Endothelial cell of umbilical vein (primary cell): Measurements from ENCODE around the gene ARHGEF16. TPM values are rescaled to one million over a fixed set of nuclear protein-coding genes. Genes with fewer than 3 reads are reported as not detected.

ENCODE experiments used
- BruUV-seq: library from RNA; stranded (reverse); fragments of 400-500 nt; replicated peaks from 2 replicates; lab custom pipeline; 2021; lab: Mats Ljungman, UMichigan
- CTCF ChIA-PET: fragments of 300-600, 350-600 bp; sonication (Branson Sonifier 250); formaldehyde crosslinking; loops from one replicate; lab custom pipeline; 2021; ENCODE audit warnings: antibody characterized with exemption, inconsistent platforms; lab: Charles Lee
- POLR2A ChIA-PET: fragments of 300-600, 350-600 bp; sonication (Branson Sonifier 250); formaldehyde crosslinking; loops from one replicate; lab custom pipeline; 2021; ENCODE audit warnings: antibody characterized with exemption, inconsistent platforms; lab: Charles Lee
- DNase-seq: peaks from one replicate; pipeline ENCODE4 v3.0.0-alpha.2; 2011; ENCODE audit warnings: low read depth, low spot score
- FAIRE-seq: peaks from 2 replicates; lab custom pipeline; 2011; peaks lifted over from hg19 to GRCh38; lab: Jason Lieb, UNC
- H2AFZ ChIP-seq: 2 replicates; pipeline ENCODE4 v1.6.0; 2012; ENCODE audit warnings: low read depth, low read length, control low read depth, inconsistent platforms
- H3K27ac ChIP-seq: 2 replicates; pipeline ENCODE4 v1.5.1; 2011; ENCODE audit warnings: low read depth, mild to moderate bottlenecking, control low read depth, low read length, moderate library complexity; ENCODE audit not compliant: insufficient read depth
- H3K27me3 ChIP-seq, 2 experiments: 2 replicates each; pipeline versions ENCODE4 v1.6.0 to v1.6.1; 2011; ENCODE audit warnings: low read length in 2 of 2, mixed read lengths in 1 of 2; ENCODE audit not compliant: control insufficient read depth in 2 of 2, insufficient read depth in 2 of 2
- H3K36me3 ChIP-seq, 2 experiments: 2 replicates in 1 of 2; 3 replicates in 1 of 2; pipeline ENCODE4 v1.5.1; 2011; ENCODE audit warnings: low read length in 2 of 2, mild to moderate bottlenecking in 1 of 2, moderate library complexity in 1 of 2; ENCODE audit not compliant: control insufficient read depth in 2 of 2, insufficient read depth in 2 of 2; ENCODE audit errors: extremely low read depth in 1 of 2
- H3K4me1 ChIP-seq: 3 replicates; pipeline ENCODE4 v1.5.1; 2011; ENCODE audit warnings: mild to moderate bottlenecking, low read length; ENCODE audit not compliant: control insufficient read depth, insufficient read depth; ENCODE audit errors: extremely low read depth
- H3K4me2 ChIP-seq: 2 replicates; pipeline ENCODE4 v1.6.1; 2011; ENCODE audit warnings: low read length, control low read depth, mixed read lengths; ENCODE audit not compliant: insufficient read depth
- H3K4me3 ChIP-seq, 3 experiments: fragments of 200-600 bp in 1 of 3; sonication (generic), shearing (Covaris generic) in 1 of 3; replicated peaks in 1 of 3; 2 replicates each; pipeline ENCODE4 v1.5.1; 2011 to 2016; ENCODE audit warnings: control low read depth in 3 of 3, low read length in 3 of 3, mild to moderate bottlenecking in 2 of 3, inconsistent platforms in 1 of 3, low read depth in 1 of 3, moderate library complexity in 1 of 3; ENCODE audit not compliant: insufficient read depth in 1 of 3
- H3K79me2 ChIP-seq: 2 replicates; pipeline ENCODE4 v1.6.0; 2012; ENCODE audit warnings: low read length, inconsistent platforms; ENCODE audit not compliant: control insufficient read depth, insufficient read depth
- H3K9ac ChIP-seq: replicated peaks from 2 replicates; pipeline ENCODE3; 2011; ENCODE audit warnings: low read length, control low read depth; ENCODE audit not compliant: insufficient read depth; ENCODE audit errors: extremely low read depth
- H3K9me1 ChIP-seq: replicated peaks from 3 replicates; pipeline ENCODE4 v1.6.0; 2011; ENCODE audit warnings: mild to moderate bottlenecking, low read length; ENCODE audit not compliant: control insufficient read depth, insufficient read depth; ENCODE audit errors: extremely low read depth
- H3K9me3 ChIP-seq: replicated peaks from 2 replicates; pipeline ENCODE4 v1.5.1; 2012; ENCODE audit warnings: low read length, inconsistent platforms; ENCODE audit not compliant: control insufficient read depth, insufficient read depth
- H4K20me1 ChIP-seq: replicated peaks from 2 replicates; pipeline ENCODE3; 2011; ENCODE audit warnings: mild to moderate bottlenecking, low read length; ENCODE audit not compliant: control insufficient read depth, insufficient read depth; ENCODE audit errors: extremely low read depth
- EZH2 ChIP-seq: IDR thresholded peaks from 2 replicates; pipeline ENCODE4 v1.6.1; 2012; ENCODE audit warnings: borderline replicate concordance, low read depth, mild to moderate bottlenecking, moderate library complexity, low read length, inconsistent platforms; ENCODE audit not compliant: severe bottlenecking
- FOS ChIP-seq: IDR thresholded peaks from 2 replicates; pipeline ENCODE4 v1.6.1; 2011; ENCODE audit warnings: mild to moderate bottlenecking, low read length, moderate library complexity, borderline replicate concordance; ENCODE audit not compliant: insufficient read depth
- GATA2 ChIP-seq: IDR thresholded peaks from 2 replicates; pipeline ENCODE4 v1.7.0; 2011; ENCODE audit warnings: low read depth, mild to moderate bottlenecking, moderate library complexity, mixed read lengths, low read length; ENCODE audit not compliant: insufficient read length, insufficient read depth
- JUN ChIP-seq: IDR thresholded peaks from 2 replicates; pipeline ENCODE4 v1.6.1; 2011; ENCODE audit warnings: borderline replicate concordance, low read depth; ENCODE audit not compliant: insufficient read length, insufficient read depth
- MYC ChIP-seq: IDR thresholded peaks from one replicate; pipeline ENCODE4 v1.6.1; 2011; ENCODE audit warnings: mild to moderate bottlenecking, low read depth, low read length
- POLR2A ChIP-seq: IDR thresholded peaks from 2 replicates; pipeline ENCODE4 v1.6.1; 2012; ENCODE audit warnings: low read depth, mild to moderate bottlenecking, control low read depth, low read length
- POLR2AphosphoS5 ChIP-seq: IDR thresholded peaks from 2 replicates; pipeline ENCODE4 v1.6.1; 2012; ENCODE audit warnings: low read depth, mild to moderate bottlenecking, control low read depth, low read length, moderate library complexity; ENCODE audit not compliant: insufficient read depth
- dilution Hi-C: fragments of 300-500 bp; cut with MboI; formaldehyde crosslinking; loops from one replicate; pipeline ENCODE4 v1.15.0; 2019; ENCODE audit warnings: low sequenced_read_pairs; ENCODE audit not compliant: extremely low pct_ligation_motif_present
- intact Hi-C: fragments of 100-400 bp; cut with micrococcal nuclease; formaldehyde crosslinking; loops from one replicate; pipeline ENCODE4 v1.10.0; 2022
- polyA plus RNA-seq, 4 experiments: library from polyadenylated mRNA; depleted of rRNA in 3 of 4; stranded (reverse) in 3 of 4; unstranded in 1 of 4; fragments of >200 nt; gene quantifications; 2 replicates each; pipeline versions ENCODE4 v1.2.1 to v1.2.3, GENCODE V29; 2011 to 2012; ENCODE audit warnings: missing spikeins in 1 of 4
- total RNA-seq: library from RNA; stranded (reverse); gene quantifications from 2 replicates; pipeline ENCODE4 v1.2.3, GENCODE V29; 2021
- TF ChIP-seq, protein P1 (sequence below): IDR thresholded peaks from 2 replicates; pipeline ENCODE4 v1.6.1; 2011; ENCODE audit not compliant: insufficient read depth, insufficient read length
- TF ChIP-seq, protein P2 (sequence below), 2 donors: IDR thresholded peaks; 1 replicate in 1 of 2; 2 replicates in 1 of 2; pipeline ENCODE4 v1.5.1; 2011; ENCODE audit warnings: low read length in 2 of 2, mild to moderate bottlenecking in 2 of 2, moderate library complexity in 2 of 2, control low read depth in 1 of 2, inconsistent platforms in 1 of 2, low read depth in 1 of 2; ENCODE audit not compliant: insufficient read depth in 1 of 2; ENCODE audit errors: extremely low read depth in 1 of 2

ARHGEF16 gene
- total and polyA plus RNA-seq, 2 donors (not counting 3 experiments of a cell fraction or from before 2014, with no cell fraction given), result 0.52 to 1.3 TPM

DNA sequence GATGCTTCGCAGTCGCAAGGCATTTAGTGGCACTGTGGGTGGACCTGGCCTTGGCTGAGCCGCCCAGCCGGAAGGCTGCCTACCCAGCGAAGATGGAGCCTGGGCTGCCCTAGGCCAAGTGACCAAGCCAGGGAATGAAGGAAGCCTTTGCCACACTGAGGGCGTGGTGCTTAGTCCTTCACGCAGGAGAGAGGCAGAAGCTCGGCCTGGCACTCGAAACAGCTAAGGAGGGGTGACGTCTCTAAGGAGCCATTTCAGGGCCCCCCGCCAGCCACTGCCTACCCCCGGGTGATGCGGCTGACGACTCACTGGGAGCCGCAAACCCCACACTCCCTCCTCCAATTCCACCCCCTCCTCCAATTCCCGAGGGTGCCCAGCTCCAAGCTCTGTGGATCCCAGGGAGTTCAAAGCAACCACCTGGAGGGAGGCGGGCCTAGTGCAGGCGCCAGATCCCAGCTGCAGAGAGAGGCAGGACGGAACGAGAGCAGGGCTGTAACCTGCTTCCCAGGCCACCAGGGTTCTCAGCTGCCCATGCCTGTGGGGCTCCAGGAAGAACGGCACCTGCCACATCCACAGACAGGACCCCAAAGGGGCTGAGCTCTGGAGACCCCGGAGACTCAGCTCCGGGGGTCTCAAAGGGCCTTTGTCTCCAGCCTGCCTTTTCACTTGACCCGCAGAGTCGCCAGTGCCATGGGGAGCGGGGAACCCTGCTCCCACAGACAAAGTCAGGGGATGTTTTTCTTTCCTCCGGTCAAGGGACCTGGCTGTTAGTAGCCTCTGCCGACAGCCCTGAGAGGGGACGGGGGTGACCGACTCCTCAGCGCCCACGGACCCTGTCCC lies 75.8 kb downstream of the ARHGEF16 start:
- intact Hi-C loops (loop anchor here (1.0 kb wide), 1 partner anchor 26 kb away; no protein-coding TSS in a partner anchor), dilution Hi-C loops (no loop called here)
- peak; percentile 43 for FAIRE-seq
- TF ChIP-seq MYC (no peak), FOS (no peak), POLR2A (no peak), EZH2 (no peak), GATA2 (no peak), JUN (no peak), POLR2AphosphoS5 (no peak)
- TF ChIP-seq, protein P1, sequence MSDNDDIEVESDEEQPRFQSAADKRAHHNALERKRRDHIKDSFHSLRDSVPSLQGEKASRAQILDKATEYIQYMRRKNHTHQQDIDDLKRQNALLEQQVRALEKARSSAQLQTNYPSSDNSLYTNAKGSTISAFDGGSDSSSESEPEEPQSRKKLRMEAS, result no peak
- TF ChIP-seq, protein P2, sequence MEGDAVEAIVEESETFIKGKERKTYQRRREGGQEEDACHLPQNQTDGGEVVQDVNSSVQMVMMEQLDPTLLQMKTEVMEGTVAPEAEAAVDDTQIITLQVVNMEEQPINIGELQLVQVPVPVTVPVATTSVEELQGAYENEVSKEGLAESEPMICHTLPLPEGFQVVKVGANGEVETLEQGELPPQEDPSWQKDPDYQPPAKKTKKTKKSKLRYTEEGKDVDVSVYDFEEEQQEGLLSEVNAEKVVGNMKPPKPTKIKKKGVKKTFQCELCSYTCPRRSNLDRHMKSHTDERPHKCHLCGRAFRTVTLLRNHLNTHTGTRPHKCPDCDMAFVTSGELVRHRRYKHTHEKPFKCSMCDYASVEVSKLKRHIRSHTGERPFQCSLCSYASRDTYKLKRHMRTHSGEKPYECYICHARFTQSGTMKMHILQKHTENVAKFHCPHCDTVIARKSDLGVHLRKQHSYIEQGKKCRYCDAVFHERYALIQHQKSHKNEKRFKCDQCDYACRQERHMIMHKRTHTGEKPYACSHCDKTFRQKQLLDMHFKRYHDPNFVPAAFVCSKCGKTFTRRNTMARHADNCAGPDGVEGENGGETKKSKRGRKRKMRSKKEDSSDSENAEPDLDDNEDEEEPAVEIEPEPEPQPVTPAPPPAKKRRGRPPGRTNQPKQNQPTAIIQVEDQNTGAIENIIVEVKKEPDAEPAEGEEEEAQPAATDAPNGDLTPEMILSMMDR (IDR thresholded peaks at IDR 0.05; ENCODE audit: extremely low read depth in 1 of 2, insufficient read depth in 1 of 2, low read depth in 1 of 2, low read length in 2 of 2), result no peak
- peak overlapping the region; percentile 12 for H3K27ac ChIP-seq
- TSS peak; percentile 35 for BruUV-seq
- H4K20me1 ChIP-seq, result no peaks in the 10 kb centered on the region
- no peaks in the 10 kb centered on the region for H3K36me3 ChIP-seq
- POLR2A ChIA-PET, result no interaction called here
- H3K4me3 ChIP-seq, result peak overlapping the region; percentile 50 to 89 (median 77)
- H3K9ac ChIP-seq, result peak overlapping the region; percentile 72
- H3K27me3 ChIP-seq, result no peaks in the 10 kb centered on the region
- CTCF ChIA-PET, result interaction anchor here (0.9 to 3.0 kb wide), 7 partner anchors 12 to 194 kb away, joined by 3 to 12 read pairs (median 6); no protein-coding TSS in a partner anchor
- peaks cover 11% of the 10 kb centered on the region for H3K4me1 ChIP-seq
- H3K9me1 ChIP-seq, result no peaks in the 10 kb centered on the region
- peak overlapping the region; percentile 68 for H2AFZ ChIP-seq
- peak overlapping the region; percentile 91 for H3K4me2 ChIP-seq
- peak; percentile 14 for DNase-seq
- no peaks in the 10 kb centered on the region for H3K9me3 ChIP-seq
- peaks cover 4% of the 10 kb centered on the region for H3K79me2 ChIP-seq

Other genes with a start within 250 kb of the ARHGEF16 start
- gene MEGF6, start 156.8 kb downstream of the ARHGEF16 start, total RNA-seq, result 47.4 and 63.7 TPM in 2 replicates
- gene MEGF6, start 156.8 kb downstream of the ARHGEF16 start, polyA plus RNA-seq, result 22.5 and 31.7 TPM in 2 replicates
- 46.2 and 53.8 TPM in 2 replicates for gene TPRG1L, start 170.3 kb downstream of the ARHGEF16 start, total RNA-seq
- 50.5 and 52.3 TPM in 2 replicates for gene TPRG1L, start 170.3 kb downstream of the ARHGEF16 start, polyA plus RNA-seq
- 23.0 and 27.7 TPM in 2 replicates for gene WRAP73, start 195.4 kb downstream of the ARHGEF16 start, total RNA-seq
- 50.7 and 59.2 TPM in 2 replicates for gene WRAP73, start 195.4 kb downstream of the ARHGEF16 start, polyA plus RNA-seq
- 0.15 TPM in 1 of 2 replicates, not detected in the other for gene TP73, start 197.9 kb downstream of the ARHGEF16 start, total RNA-seq
- 0.03 and 0.10 TPM in 2 replicates for gene TP73, start 197.9 kb downstream of the ARHGEF16 start, polyA plus RNA-seq